Caco-2 (cell line): Measurements from ENCODE around the gene KRT71. TPM values are rescaled to one million over a fixed set of nuclear protein-coding genes. Genes with fewer than 3 reads are reported as not detected.

ENCODE experiments used
- BruUV-seq: library from RNA; stranded (reverse); fragments of 400-500 nt; replicated peaks from 2 replicates; lab custom pipeline; 2021; lab: Mats Ljungman, UMichigan
- CTCF ChIA-PET: fragments of 300-600 bp; sonication (Branson Sonifier 250); formaldehyde crosslinking; loops from one replicate; lab custom pipeline; 2022; ENCODE audit warnings: antibody characterized with exemption; lab: Charles Lee
- POLR2A ChIA-PET: fragments of 300-600 bp; sonication (Branson Sonifier 250); formaldehyde crosslinking; loops from one replicate; lab custom pipeline; 2022; ENCODE audit warnings: antibody characterized with exemption; lab: Charles Lee
- DNase-seq, 2 experiments: peaks; one replicate each; pipeline versions ENCODE4 v3.0.0 to v3.0.0-alpha.2; 2020 to 2022
- H3K27me3 ChIP-seq: replicated peaks from 2 replicates; pipeline ENCODE4 v1.6.0; 2011; ENCODE audit warnings: low read length; ENCODE audit not compliant: control insufficient read depth, insufficient read depth
- H3K36me3 ChIP-seq: 2 replicates; pipeline ENCODE4 v1.5.1; 2011; ENCODE audit warnings: low read length; ENCODE audit not compliant: control insufficient read depth, insufficient read depth
- H3K4me1 ChIP-seq: fragments of 250-450 bp; sonication (Bioruptor Pico); 2 replicates; pipeline ENCODE4 v1.5.1; 2020; ENCODE audit warnings: mild to moderate bottlenecking
- H3K4me3 ChIP-seq: 2 replicates; pipeline ENCODE4 v1.5.1; 2011; ENCODE audit warnings: low read depth, mild to moderate bottlenecking, control low read depth, low read length
- H3K9me3 ChIP-seq: fragments of 250-450 bp; sonication (Bioruptor Pico); 2 replicates; pipeline ENCODE4 v1.5.1; 2020; ENCODE audit warnings: mild to moderate bottlenecking, moderate library complexity
- H3K27ac Mint-ChIP-seq: one replicate; pipeline ENCODE4 v1.8.0; 2022; ENCODE audit warnings: mixed read lengths; ENCODE audit not compliant: unreplicated experiment
- H3K27me3 Mint-ChIP-seq: one replicate; pipeline ENCODE4 v1.8.0; 2022; ENCODE audit warnings: mixed read lengths; ENCODE audit not compliant: insufficient read depth, unreplicated experiment
- H3K36me3 Mint-ChIP-seq: one replicate; pipeline ENCODE4 v1.8.0; 2022; ENCODE audit warnings: mild to moderate bottlenecking, mixed read lengths; ENCODE audit not compliant: insufficient read depth, unreplicated experiment
- H3K4me1 Mint-ChIP-seq: one replicate; pipeline ENCODE4 v1.8.0; 2022; ENCODE audit warnings: low read depth, mixed read lengths; ENCODE audit not compliant: unreplicated experiment
- H3K4me3 Mint-ChIP-seq: one replicate; pipeline ENCODE4 v1.8.0; 2022; ENCODE audit warnings: mild to moderate bottlenecking, moderate library complexity, mixed read lengths; ENCODE audit not compliant: unreplicated experiment
- H3K9me3 Mint-ChIP-seq: one replicate; pipeline ENCODE4 v1.8.0; 2022; ENCODE audit warnings: mixed read lengths; ENCODE audit not compliant: unreplicated experiment
- CTCF ChIP-seq, 2 experiments: fragments of 200-600 bp in 1 of 2; IDR thresholded peaks; 1 replicate in 1 of 2; 2 replicates in 1 of 2; pipeline versions ENCODE4 v1.5.1 to v1.8.0; 2011 to 2022; ENCODE audit warnings: antibody characterized with exemption in 1 of 2, control low read depth in 1 of 2, inconsistent platforms in 1 of 2, low read depth in 1 of 2, low read length in 1 of 2, mild to moderate bottlenecking in 1 of 2, moderate library complexity in 1 of 2; ENCODE audit not compliant: insufficient read depth in 1 of 2, severe bottlenecking in 1 of 2, unreplicated experiment in 1 of 2
- intact Hi-C: fragments of 100-400 bp; cut with micrococcal nuclease; formaldehyde crosslinking; loops from one replicate; pipeline ENCODE4 v1.10.0; 2022; ENCODE audit not compliant: unreplicated experiment
- total RNA-seq: library from RNA; stranded (reverse); gene quantifications from 2 replicates; pipeline ENCODE4 v1.2.3, GENCODE V29; 2022

Gene KRT71
- total RNA-seq, 1 experiment from 2014 or later: 1.2 TPM

- peaks cover 6% of the 10 kb centered on the region for H3K9me3 Mint-ChIP-seq
- intact Hi-C loops: no loop called here
- ChIA-PET POLR2A (no interaction called here), CTCF (no interaction called here)
- Histone ChIP-seq H3K36me3 (no peaks in the 10 kb centered on the region), H3K9me3 (no peaks in the 10 kb centered on the region), H3K4me1 (peaks cover 18% of the 10 kb centered on the region), H3K4me3 (no peak overlapping the region), H3K27me3 (no peaks in the 10 kb centered on the region)
- BruUV-seq: no TSS peak
- no peak for TF ChIP-seq CTCF (IDR thresholded peaks at IDR 0.05; ENCODE audit: insufficient read depth in 1 of 2, low read depth in 1 of 2, low read length in 1 of 2, severe bottlenecking in 1 of 2, unreplicated experiment in 1 of 2)
- DNase-seq: peak in 1 of 2 experiments; percentile 53
- no peak overlapping the region for H3K27ac Mint-ChIP-seq
- no peak overlapping the region for H3K4me3 Mint-ChIP-seq
- no peaks in the 10 kb centered on the region for H3K36me3 Mint-ChIP-seq
- peaks cover 6% of the 10 kb centered on the region for H3K27me3 Mint-ChIP-seq
- H3K4me1 Mint-ChIP-seq: peaks cover 7% of the 10 kb centered on the region
Measured at GRCh38 chr12:52496590-52497071, 56.3 kb downstream of the KRT71 start.

GRCh38 chr12:52496054-52496453, 56.9 kb downstream of the KRT71 start:
- Histone ChIP-seq H3K4me3 (no peak overlapping the region), H3K9me3 (no peaks in the 10 kb centered on the region)
- CTCF ChIA-PET: interaction anchor here (1.1 kb wide), 1 partner anchor 100 kb away, joined by 4 read pairs; no protein-coding TSS in a partner anchor

GRCh38 chr12:52495389-52495788, 57.6 kb downstream of the KRT71 start:
- Histone ChIP-seq H3K36me3 (no peaks in the 10 kb centered on the region), H3K4me1 (peaks cover 18% of the 10 kb centered on the region), H3K9me3 (no peaks in the 10 kb centered on the region), H3K27me3 (no peaks in the 10 kb centered on the region), H3K4me3 (no peak overlapping the region)
- TF ChIP-seq CTCF (IDR thresholded peaks at IDR 0.05; ENCODE audit: insufficient read depth in 1 of 2, low read depth in 1 of 2, low read length in 1 of 2, severe bottlenecking in 1 of 2, unreplicated experiment in 1 of 2): no peak
- Mint-ChIP-seq H3K9me3 (no peaks in the 10 kb centered on the region), H3K36me3 (no peaks in the 10 kb centered on the region), H3K4me3 (no peak overlapping the region), H3K4me1 (peaks cover 7% of the 10 kb centered on the region), H3K27me3 (peaks cover 14% of the 10 kb centered on the region), H3K27ac (no peak overlapping the region)
- DNase-seq: peak in 1 of 2 experiments; percentile 17
- POLR2A ChIA-PET: no interaction called here
- intact Hi-C loops: no loop called here
- BruUV-seq: no TSS peak
- CTCF ChIA-PET: interaction anchor here (0.6 to 1.1 kb wide), 3 partner anchors 26 to 152 kb away, joined by 3 to 4 read pairs (median 3); no protein-coding TSS in a partner anchor

More at GRCh38 chr12:52496054-52496453, 56.9 kb downstream of the KRT71 start:
- H3K27me3 ChIP-seq: no peaks in the 10 kb centered on the region
- BruUV-seq: no TSS peak
- intact Hi-C loops: no loop called here
- H3K4me1 ChIP-seq: peaks cover 18% of the 10 kb centered on the region
- no peak for TF ChIP-seq CTCF (IDR thresholded peaks at IDR 0.05; ENCODE audit: insufficient read depth in 1 of 2, low read depth in 1 of 2, low read length in 1 of 2, severe bottlenecking in 1 of 2, unreplicated experiment in 1 of 2)
- Mint-ChIP-seq H3K4me3 (no peak overlapping the region), H3K4me1 (peaks cover 7% of the 10 kb centered on the region), H3K27ac (no peak overlapping the region), H3K9me3 (peaks cover 4% of the 10 kb centered on the region), H3K36me3 (no peaks in the 10 kb centered on the region), H3K27me3 (peaks cover 11% of the 10 kb centered on the region)
- DNase-seq: no peak
- POLR2A ChIA-PET: no interaction called here
- H3K36me3 ChIP-seq: no peaks in the 10 kb centered on the region
